OCI-LY1 (cell line): ENCODE measurements around the gene DMRTA1.

Experiments
- EZH2 ChIP-seq: fragments of 200-600 bp; sonication (generic), shearing (Covaris generic); IDR thresholded peaks from 2 replicates; pipeline ENCODE4 v1.8.0; 2017; ENCODE audit warnings: borderline replicate concordance, mixed run types, mild to moderate bottlenecking, antibody characterized with exemption, low read length, moderate library complexity, mixed read lengths
- TF ChIP-seq, protein P1 (sequence below): fragments of 200-600 bp; sonication (generic), shearing (Covaris generic); IDR thresholded peaks from 2 replicates; pipeline ENCODE4 v1.5.1; 2017; ENCODE audit warnings: mild to moderate bottlenecking, antibody characterized with exemption, low read length, moderate library complexity, mixed read lengths

DNA sequence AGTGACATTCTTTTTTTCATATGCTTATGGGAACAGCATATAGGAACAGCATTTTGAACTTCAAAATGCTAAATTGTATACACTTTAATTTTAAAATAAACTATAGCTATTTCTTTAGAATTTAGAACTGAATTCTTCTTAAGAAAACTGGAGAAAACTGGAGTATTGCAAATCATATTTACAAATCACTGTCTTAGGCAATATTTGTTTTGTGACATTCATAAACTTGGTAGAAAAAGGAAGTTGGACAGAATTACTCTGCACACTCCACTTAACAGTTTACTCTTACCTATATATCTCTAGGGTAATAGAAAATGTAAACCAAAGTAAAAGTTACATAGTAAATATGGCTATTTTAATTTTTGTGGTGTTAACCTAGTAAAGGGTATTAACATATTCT, 3.1 kb downstream of the DMRTA1 start:
- TF ChIP-seq, protein P1, sequence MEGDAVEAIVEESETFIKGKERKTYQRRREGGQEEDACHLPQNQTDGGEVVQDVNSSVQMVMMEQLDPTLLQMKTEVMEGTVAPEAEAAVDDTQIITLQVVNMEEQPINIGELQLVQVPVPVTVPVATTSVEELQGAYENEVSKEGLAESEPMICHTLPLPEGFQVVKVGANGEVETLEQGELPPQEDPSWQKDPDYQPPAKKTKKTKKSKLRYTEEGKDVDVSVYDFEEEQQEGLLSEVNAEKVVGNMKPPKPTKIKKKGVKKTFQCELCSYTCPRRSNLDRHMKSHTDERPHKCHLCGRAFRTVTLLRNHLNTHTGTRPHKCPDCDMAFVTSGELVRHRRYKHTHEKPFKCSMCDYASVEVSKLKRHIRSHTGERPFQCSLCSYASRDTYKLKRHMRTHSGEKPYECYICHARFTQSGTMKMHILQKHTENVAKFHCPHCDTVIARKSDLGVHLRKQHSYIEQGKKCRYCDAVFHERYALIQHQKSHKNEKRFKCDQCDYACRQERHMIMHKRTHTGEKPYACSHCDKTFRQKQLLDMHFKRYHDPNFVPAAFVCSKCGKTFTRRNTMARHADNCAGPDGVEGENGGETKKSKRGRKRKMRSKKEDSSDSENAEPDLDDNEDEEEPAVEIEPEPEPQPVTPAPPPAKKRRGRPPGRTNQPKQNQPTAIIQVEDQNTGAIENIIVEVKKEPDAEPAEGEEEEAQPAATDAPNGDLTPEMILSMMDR, result no peak
- no peak for TF ChIP-seq EZH2
